GM08714 (cell line): ENCODE measurements around the gene IL1RAPL1.

Experiments
- H3K4me3 ChIP-seq: fragments of 200-500 bp; sonication (Bioruptor generic); 2 replicates; pipeline ENCODE4 v1.5.1; 2014; ENCODE audit warnings: mild to moderate bottlenecking, low read length, inconsistent platforms
- ZNF274 ChIP-seq: IDR thresholded peaks from 2 replicates; pipeline ENCODE4 v1.6.1; 2012; ENCODE audit warnings: mild to moderate bottlenecking, low read depth, low read length

IL1RAPL1 gene

DNA sequence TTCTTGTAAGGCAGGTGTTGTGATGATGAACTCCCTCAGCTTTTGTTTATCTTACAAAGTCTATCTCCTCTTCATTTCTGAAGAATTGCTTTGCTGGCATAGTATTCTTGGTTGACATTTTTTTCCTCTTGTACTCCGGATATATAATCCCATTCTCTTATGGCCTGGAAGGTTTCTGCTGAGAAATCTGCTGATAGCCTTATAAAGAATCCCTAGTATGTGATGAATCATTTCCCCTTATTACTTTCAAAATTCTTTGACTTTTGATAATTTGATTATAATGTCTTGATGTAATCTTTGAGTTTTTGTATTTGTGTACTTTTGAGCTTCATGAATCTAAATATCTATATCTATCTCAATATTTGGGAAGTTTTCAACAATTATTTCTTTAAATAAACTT is 972.8 kb downstream of the IL1RAPL1 start:
- no peak overlapping the region for H3K4me3 ChIP-seq
- TF ChIP-seq ZNF274, result no peak

DNA sequence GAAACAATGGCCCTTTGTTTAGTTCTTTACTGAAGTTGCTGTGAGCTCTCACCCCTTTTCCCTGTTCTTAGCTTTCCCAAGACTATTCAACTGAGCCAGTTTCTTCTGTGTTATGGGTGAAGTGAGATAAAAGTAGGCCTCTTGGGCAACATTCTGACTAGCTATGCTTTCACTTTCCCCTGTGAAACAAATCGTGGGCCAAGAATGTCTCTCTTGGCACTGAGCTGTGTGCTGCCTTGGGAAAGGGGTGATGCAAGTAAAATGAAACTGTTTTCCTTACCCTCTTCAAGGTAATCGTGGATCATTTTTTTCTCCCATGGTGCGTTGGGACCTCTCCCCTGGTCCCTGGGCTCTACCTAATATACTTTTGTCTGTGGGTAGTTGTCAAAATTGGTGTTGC is 974.2 kb downstream of the IL1RAPL1 start:
- TF ChIP-seq ZNF274, result no peak
- H3K4me3 ChIP-seq, result no peak overlapping the region

DNA sequence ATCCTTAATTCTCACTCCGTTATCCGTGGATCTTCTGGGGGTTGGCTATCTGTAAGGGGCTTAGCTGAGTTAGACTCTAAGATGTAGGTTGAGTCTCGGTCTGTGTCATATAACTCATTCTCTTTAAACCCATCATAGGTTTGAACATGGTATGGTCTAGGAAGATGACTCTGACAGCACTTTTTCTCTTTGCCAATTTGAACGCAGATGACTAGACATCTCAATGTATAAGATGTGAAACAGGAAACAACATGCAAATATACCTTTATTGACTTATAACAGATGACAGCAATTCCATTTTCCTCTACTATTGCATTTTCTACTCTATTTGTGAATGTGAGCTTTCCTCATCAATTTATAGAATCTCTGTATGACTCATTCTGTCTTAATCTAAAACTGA is 993.3 kb downstream of the IL1RAPL1 start:
- no peak overlapping the region for H3K4me3 ChIP-seq
- TF ChIP-seq ZNF274, result no peak

DNA sequence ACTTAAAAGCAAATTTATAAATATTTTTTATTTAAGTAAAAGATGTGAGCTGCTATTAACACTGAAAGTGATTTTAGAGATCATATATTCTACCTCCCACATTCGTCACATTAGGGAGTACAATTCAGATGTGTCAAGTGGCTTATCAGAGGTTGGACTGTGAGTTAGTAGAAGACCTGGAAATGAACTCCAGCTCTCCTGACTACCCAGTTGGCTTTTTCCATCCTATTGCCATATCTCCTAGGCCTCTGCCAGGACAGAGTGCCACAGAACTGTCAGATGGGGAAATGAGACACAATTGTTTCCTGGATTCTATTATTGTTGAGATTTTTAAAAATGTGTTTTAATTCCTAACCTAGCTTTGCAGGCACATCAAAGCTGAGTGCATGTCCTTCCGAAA is 994.0 kb downstream of the IL1RAPL1 start:
- no peak overlapping the region for H3K4me3 ChIP-seq
- no peak for TF ChIP-seq ZNF274

DNA sequence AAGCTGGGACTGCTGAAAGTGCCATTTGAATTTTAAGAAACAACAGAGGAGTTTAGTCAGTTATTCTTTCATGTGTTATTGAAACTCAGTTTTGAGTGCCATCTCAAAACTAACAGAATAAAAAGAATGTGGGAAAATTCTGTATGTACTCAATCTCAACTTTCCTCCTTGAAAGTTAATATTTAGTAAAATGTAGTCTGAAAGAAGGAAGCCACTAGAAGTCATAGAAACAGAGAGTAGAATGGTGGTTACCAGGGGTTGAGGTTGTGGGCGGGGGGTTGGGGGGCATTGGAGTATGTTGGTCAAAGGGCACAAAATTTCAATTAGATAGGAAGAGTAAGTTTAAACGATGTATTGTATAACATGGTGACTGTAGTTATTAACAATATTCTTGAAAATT is 999.9 kb downstream of the IL1RAPL1 start:
- no peak overlapping the region for H3K4me3 ChIP-seq
- TF ChIP-seq ZNF274, result no peak

DNA sequence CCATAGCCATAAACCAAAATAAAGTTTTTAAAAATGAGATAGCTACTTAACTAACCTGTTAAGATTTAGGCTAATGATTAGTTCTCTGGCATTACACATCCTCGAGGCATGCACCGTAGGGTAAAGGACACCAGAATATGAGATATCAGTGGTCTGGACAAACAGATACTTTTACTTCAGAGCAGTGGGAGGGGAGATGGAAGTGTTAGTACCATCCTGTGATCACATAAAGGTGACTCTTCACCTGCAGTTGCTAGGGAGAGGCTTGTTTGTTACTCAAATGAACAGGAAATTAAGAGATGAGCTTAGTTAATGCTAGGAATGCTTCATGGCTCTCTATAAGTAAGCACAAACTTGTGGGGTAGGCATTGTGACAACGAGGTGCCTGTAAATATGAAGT is 1003.7 kb downstream of the IL1RAPL1 start:
- no peak overlapping the region for H3K4me3 ChIP-seq
- no peak for TF ChIP-seq ZNF274

DNA sequence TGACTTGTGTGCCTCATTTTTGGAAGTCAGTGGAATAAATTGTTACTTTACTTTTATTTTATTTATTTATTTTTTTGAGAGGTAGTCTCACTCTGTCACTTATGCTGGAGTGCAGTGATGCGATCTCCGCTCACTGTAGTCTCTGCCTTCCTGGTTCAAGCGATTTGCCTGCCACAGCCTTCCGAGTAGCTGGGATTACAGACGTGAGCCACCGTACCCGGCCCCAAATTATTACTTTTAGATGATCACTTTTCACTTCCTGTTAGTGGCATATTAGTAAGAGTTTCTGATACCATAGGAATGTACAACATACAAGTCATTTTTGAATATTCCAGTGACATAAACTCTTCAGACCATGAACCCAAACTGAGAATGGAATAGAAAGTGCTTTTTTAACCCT is 1017.1 kb downstream of the IL1RAPL1 start:
- no peak overlapping the region for H3K4me3 ChIP-seq
- no peak for TF ChIP-seq ZNF274

DNA sequence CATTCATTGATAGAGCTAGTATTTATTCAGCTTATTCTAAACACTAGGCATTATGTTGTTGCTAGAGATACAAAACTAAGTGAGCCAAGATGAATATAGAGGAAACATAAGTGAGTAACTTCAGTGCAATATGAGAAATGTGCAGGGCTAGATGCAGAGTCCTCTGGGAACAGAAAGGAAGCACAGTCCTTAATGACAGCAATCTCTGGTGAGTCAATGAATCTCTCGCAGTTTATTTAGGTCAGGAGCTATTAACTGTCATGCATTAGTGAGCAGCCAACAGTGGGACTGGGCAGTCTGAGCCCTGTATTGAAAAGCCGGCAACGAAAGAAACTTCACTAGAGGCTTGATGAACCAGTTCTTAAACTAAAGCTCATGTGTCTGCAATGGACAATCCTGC is 1030.0 kb downstream of the IL1RAPL1 start:
- TF ChIP-seq ZNF274, result no peak
- H3K4me3 ChIP-seq, result no peak overlapping the region

DNA sequence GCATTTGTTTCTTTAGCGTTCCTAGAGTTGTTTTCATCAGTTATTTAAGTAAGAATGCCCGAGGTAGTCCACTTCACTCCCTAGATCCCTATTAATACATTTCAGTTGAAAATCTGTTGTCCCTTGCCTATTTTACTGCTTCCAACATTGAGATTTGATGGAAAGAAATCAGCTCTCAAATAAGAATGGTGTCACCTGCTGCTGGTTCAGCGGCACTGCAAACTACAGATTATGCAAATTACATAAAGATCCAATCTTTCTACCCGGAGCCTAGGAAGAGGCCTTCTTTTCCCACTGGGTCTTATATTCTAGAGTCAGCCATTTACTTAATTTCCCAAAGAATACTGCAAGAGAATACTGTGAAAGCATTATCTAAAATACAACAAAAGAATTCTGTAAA is 1030.5 kb downstream of the IL1RAPL1 start:
- no peak for TF ChIP-seq ZNF274
- H3K4me3 ChIP-seq, result no peak overlapping the region

DNA sequence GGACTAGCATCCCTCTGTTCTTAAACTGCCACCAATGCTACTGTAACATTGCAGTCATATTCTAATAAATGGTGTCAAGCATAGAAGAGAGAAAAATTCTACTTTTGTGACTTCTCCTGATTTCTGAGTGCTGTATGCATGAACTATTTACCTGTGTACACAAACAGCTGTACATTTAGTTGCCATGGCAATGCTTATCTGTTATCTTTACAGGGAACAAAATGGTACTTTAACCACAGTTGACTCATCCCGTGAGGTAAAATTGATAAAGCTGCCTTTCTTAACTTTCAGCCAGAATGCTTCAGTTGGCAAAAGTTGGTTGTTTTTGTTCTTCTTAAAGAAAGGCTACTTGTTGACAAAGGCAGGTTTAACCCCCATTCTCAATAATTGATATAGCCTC is 1040.6 kb downstream of the IL1RAPL1 start:
- no peak overlapping the region for H3K4me3 ChIP-seq
- TF ChIP-seq ZNF274, result no peak

DNA sequence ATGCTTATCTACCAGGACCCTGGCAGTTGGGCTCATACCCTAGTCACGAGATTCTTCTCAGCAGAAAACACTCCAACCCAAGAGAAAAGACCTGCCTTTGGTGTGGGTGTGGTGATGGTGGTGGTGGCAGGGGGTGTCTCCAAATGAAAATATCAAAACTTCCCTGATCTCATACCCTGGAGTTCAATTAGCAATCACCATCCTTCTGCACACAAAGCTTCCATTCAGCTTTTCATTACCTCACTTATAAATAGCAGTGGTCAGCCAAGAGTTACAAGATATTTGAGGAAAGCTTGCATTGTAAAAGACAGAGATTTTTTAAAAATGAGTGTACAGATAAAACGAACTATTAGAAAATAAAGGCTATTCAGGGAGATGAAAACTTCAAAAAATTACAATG is 1047.3 kb downstream of the IL1RAPL1 start:
- H3K4me3 ChIP-seq, result no peak overlapping the region
- TF ChIP-seq ZNF274, result no peak

DNA sequence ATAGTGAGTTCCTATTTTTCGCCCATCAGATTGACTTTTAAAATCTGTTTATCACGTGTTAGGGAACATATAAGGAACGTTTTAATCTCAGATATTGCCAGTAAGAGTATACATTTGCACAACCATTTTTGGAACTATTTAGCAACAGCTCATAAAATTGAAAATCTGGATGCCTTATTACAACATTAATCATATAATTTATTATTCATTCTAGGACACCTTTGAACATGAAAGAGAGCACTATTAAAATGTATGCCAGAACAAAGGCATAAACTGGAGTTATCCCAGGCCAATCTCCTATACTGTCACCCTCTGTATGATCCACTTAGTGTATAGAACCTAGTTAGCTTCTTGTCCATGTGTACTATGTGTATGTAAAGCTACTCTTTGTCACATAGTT is 1049.1 kb downstream of the IL1RAPL1 start:
- H3K4me3 ChIP-seq, result no peak overlapping the region
- TF ChIP-seq ZNF274, result no peak

DNA sequence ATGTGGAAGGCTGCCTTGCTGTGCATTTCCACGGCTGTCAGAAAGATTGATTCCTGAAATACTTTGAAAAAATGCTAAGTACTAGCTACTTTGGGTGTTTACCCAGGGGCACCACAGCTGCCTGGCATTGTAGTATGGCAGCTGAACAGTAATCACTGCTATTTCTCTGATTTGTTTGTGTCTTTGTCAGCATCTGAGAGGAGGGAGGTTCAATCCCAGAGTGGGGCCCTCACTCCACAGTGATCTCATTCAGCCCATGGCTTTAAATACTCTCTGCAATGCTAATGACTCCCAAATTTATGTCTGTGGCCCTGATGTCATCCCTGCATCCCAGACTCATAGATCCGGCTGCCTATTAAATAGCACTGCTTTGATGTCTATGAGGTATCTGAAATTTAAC is 1052.9 kb downstream of the IL1RAPL1 start:
- TF ChIP-seq ZNF274, result no peak

DNA sequence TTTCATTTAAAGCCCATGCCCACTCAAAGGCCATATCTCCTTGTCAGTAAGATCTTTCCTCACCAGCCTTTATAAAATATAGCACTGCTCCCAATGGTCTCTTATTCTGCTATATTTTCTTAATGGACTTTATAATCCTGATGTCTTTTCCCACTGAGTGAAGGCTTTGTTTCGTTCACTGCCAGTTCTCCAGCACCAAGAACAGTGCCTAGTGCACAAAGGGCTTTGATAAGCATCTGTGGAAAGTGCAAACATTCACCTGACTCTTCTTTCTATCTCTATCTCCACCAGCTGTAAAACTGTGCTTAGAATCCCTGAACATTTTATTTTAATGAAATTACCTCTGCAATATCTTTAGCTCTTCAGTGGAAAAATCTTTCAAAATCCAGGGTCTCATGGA is 1054.2 kb downstream of the IL1RAPL1 start:
- H3K4me3 ChIP-seq, result no peak overlapping the region

More for the DNA sequence above, 1052.9 kb downstream of the IL1RAPL1 start:
- H3K4me3 ChIP-seq, result no peak overlapping the region

DNA sequence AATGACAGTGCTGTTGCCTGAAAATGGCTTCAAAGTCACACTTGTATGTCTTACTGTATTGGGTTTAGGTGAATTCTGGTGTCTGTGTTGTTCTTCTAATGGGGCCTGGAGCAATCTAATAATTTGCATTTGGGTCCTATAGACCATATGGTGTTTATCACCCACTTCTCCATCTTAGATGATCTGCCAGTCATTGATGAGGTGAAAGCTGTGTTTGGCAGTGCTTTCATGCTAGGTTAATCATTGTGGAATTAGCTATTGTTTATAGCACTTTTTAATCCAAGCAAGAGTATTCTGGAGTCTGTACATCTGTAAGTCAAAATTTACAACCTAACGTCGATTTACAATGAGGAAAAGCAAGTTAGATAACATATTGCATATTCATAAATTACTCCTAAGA is 1055.9 kb downstream of the IL1RAPL1 start:
- H3K4me3 ChIP-seq, result no peak overlapping the region
- no peak for TF ChIP-seq ZNF274

More for the DNA sequence above, 1054.2 kb downstream of the IL1RAPL1 start:
- TF ChIP-seq ZNF274, result no peak

DNA sequence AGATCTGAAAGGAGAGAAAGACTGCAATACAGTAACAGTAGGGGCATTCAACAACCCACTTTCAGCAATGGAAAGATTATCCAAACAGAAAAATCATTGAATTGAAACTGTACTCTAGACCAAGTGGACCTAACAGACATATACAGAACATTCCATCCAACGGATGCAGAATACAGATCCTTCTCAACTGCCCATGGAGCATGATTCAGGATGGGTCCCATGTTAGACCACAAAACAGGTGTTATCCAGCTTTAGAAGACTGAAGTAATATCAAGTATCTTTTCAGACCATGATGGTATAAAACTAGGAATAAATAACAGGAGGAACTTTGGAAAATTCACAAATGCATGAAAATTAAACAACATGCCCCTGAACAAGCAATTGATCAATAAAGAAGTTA is 1060.9 kb downstream of the IL1RAPL1 start:
- TF ChIP-seq ZNF274, result no peak

DNA sequence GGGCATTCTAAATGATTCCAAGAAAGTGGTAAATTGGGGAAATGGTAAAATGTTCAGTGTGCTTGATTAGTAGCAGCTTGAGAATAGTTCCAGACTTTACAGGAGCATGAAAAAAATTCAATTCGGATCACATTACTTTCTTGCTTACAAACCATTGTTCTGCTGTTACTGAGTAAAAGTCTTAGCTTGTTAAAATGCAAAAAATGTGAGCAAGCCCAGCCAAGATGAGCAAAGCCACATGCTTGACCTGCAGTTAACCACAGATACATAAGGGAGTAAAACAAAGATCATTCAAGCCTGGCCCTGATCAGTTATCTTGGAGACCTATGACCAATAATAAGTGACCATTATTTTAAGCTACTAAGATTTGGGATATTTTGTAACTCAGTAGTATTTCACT is 1065.2 kb downstream of the IL1RAPL1 start:
- H3K4me3 ChIP-seq, result no peak overlapping the region
- no peak for TF ChIP-seq ZNF274

More for the DNA sequence above, 1060.9 kb downstream of the IL1RAPL1 start:
- H3K4me3 ChIP-seq, result no peak overlapping the region
